Bronchial epithelial cell (primary cell): ENCODE measurements around the gene CFAP410. TPM values are rescaled to one million over a fixed set of nuclear protein-coding genes. Genes with fewer than 3 reads are reported as not detected.
"Not testable (repeated sequence)": the region's sequence is repeated elsewhere in the genome, so short reads cannot be mapped to it uniquely, and the experiment has no call there.

ENCODE experiments used
- DNase-seq: peaks from one replicate; pipeline ENCODE4 v3.0.0-alpha.2; 2010; ENCODE audit warnings: low read depth
- FAIRE-seq: peaks from 2 replicates; lab custom pipeline; 2011; peaks lifted over from hg19 to GRCh38; lab: Jason Lieb, UNC
- H3K27me3 ChIP-seq: 2 replicates; pipeline ENCODE4 v1.5.1; 2011; ENCODE audit warnings: low read length; ENCODE audit not compliant: control insufficient read depth, insufficient read depth
- H3K36me3 ChIP-seq: 2 replicates; pipeline ENCODE4 v1.5.1; 2011; ENCODE audit warnings: low read length; ENCODE audit not compliant: control insufficient read depth, insufficient read depth
- H3K4me3 ChIP-seq: 2 replicates; pipeline ENCODE4 v1.5.1; 2011; ENCODE audit warnings: mild to moderate bottlenecking, low read depth, low read length, control low read depth
- CTCF ChIP-seq: IDR thresholded peaks from 2 replicates; pipeline ENCODE4 v1.5.1; 2011; ENCODE audit warnings: mild to moderate bottlenecking, moderate library complexity, low read length, control low read depth, inconsistent platforms; ENCODE audit not compliant: insufficient read depth, severe bottlenecking
- total RNA-seq: library from RNA; depleted of rRNA; stranded (reverse); fragments of >200 nt; gene quantifications from 2 replicates; pipeline ENCODE4 v1.2.1, GENCODE V29; 2014

CFAP410 gene
- total RNA-seq, 1 donor from 2014 or later: 6.1 TPM

GRCh38 chr21:44285138-44285992 lies 53.8 kb downstream of the CFAP410 start, which contains the start of gene AIRE:
Gene AIRE (plus strand): TSS chr21:44285876. CDS start chr21:44286007, 131 bp downstream.
- DNase-seq (no peak), FAIRE-seq (no peak)
- Histone ChIP-seq H3K4me3 (no peak within 1 kb of the TSS), H3K27me3 (peaks cover 9% of the 10 kb centered on the region), H3K36me3 (no peaks in the 10 kb centered on the region)
- no peak for TF ChIP-seq CTCF

GRCh38 chr21:44283948-44284347 lies 55.2 kb downstream of the CFAP410 start:
- DNase-seq (no peak), FAIRE-seq (no peak)
- Histone ChIP-seq H3K4me3 (no peak overlapping the region), H3K36me3 (no peaks in the 10 kb centered on the region), H3K27me3 (peaks cover 9% of the 10 kb centered on the region)
- no peak for TF ChIP-seq CTCF

- FAIRE-seq, H3K36me3 ChIP-seq, DNase-seq, H3K4me3 ChIP-seq, H3K27me3 ChIP-seq: not testable (repeated sequence)
Measured at GRCh38 chr21:44283211-44283785, 55.9 kb downstream of the CFAP410 start.

GRCh38 chr21:44282370-44282769 lies 56.8 kb downstream of the CFAP410 start:
- H3K27me3 ChIP-seq: peaks cover 9% of the 10 kb centered on the region
- H3K36me3 ChIP-seq: no peaks in the 10 kb centered on the region
- FAIRE-seq (no peak), DNase-seq (no peak)
- no peak for TF ChIP-seq CTCF
- no peak overlapping the region for H3K4me3 ChIP-seq

GRCh38 chr21:44281801-44282200 lies 57.4 kb downstream of the CFAP410 start:
- H3K4me3 ChIP-seq: no peak overlapping the region
- DNase-seq (no peak), FAIRE-seq (no peak)
- H3K36me3 ChIP-seq: no peaks in the 10 kb centered on the region
- peaks cover 9% of the 10 kb centered on the region for H3K27me3 ChIP-seq
- TF ChIP-seq CTCF: no peak
